Endothelial cell of umbilical vein (primary cell): ENCODE measurements around the gene PFKFB3. TPM values are rescaled to one million over a fixed set of nuclear protein-coding genes. Genes with fewer than 3 reads are reported as not detected.

Source experiments
- BruUV-seq: library from RNA; stranded (reverse); fragments of 400-500 nt; replicated peaks from 2 replicates; lab custom pipeline; 2021; lab: Mats Ljungman, UMichigan
- CTCF ChIA-PET: fragments of 300-600, 350-600 bp; sonication (Branson Sonifier 250); formaldehyde crosslinking; loops from one replicate; lab custom pipeline; 2021; ENCODE audit warnings: antibody characterized with exemption, inconsistent platforms; lab: Charles Lee
- POLR2A ChIA-PET: fragments of 300-600, 350-600 bp; sonication (Branson Sonifier 250); formaldehyde crosslinking; loops from one replicate; lab custom pipeline; 2021; ENCODE audit warnings: antibody characterized with exemption, inconsistent platforms; lab: Charles Lee
- DNase-seq: peaks from one replicate; pipeline ENCODE4 v3.0.0-alpha.2; 2011; ENCODE audit warnings: low read depth, low spot score
- FAIRE-seq: peaks from 2 replicates; lab custom pipeline; 2011; peaks lifted over from hg19 to GRCh38; lab: Jason Lieb, UNC
- H2AFZ ChIP-seq: 2 replicates; pipeline ENCODE4 v1.6.0; 2012; ENCODE audit warnings: low read depth, low read length, control low read depth, inconsistent platforms
- H3K27ac ChIP-seq: 2 replicates; pipeline ENCODE4 v1.5.1; 2011; ENCODE audit warnings: low read depth, mild to moderate bottlenecking, control low read depth, low read length, moderate library complexity; ENCODE audit not compliant: insufficient read depth
- H3K27me3 ChIP-seq, 2 experiments: 2 replicates each; pipeline versions ENCODE4 v1.6.0 to v1.6.1; 2011; ENCODE audit warnings: low read length in 2 of 2, mixed read lengths in 1 of 2; ENCODE audit not compliant: control insufficient read depth in 2 of 2, insufficient read depth in 2 of 2
- H3K36me3 ChIP-seq, 2 experiments: 2 replicates in 1 of 2; 3 replicates in 1 of 2; pipeline ENCODE4 v1.5.1; 2011; ENCODE audit warnings: low read length in 2 of 2, mild to moderate bottlenecking in 1 of 2, moderate library complexity in 1 of 2; ENCODE audit not compliant: control insufficient read depth in 2 of 2, insufficient read depth in 2 of 2; ENCODE audit errors: extremely low read depth in 1 of 2
- H3K4me1 ChIP-seq: 3 replicates; pipeline ENCODE4 v1.5.1; 2011; ENCODE audit warnings: mild to moderate bottlenecking, low read length; ENCODE audit not compliant: control insufficient read depth, insufficient read depth; ENCODE audit errors: extremely low read depth
- H3K4me2 ChIP-seq: 2 replicates; pipeline ENCODE4 v1.6.1; 2011; ENCODE audit warnings: low read length, control low read depth, mixed read lengths; ENCODE audit not compliant: insufficient read depth
- H3K4me3 ChIP-seq, 3 experiments: fragments of 200-600 bp in 1 of 3; sonication (generic), shearing (Covaris generic) in 1 of 3; replicated peaks in 1 of 3; 2 replicates each; pipeline ENCODE4 v1.5.1; 2011 to 2016; ENCODE audit warnings: control low read depth in 3 of 3, low read length in 3 of 3, mild to moderate bottlenecking in 2 of 3, inconsistent platforms in 1 of 3, low read depth in 1 of 3, moderate library complexity in 1 of 3; ENCODE audit not compliant: insufficient read depth in 1 of 3
- H3K79me2 ChIP-seq: 2 replicates; pipeline ENCODE4 v1.6.0; 2012; ENCODE audit warnings: low read length, inconsistent platforms; ENCODE audit not compliant: control insufficient read depth, insufficient read depth
- H3K9ac ChIP-seq: replicated peaks from 2 replicates; pipeline ENCODE3; 2011; ENCODE audit warnings: low read length, control low read depth; ENCODE audit not compliant: insufficient read depth; ENCODE audit errors: extremely low read depth
- H3K9me1 ChIP-seq: replicated peaks from 3 replicates; pipeline ENCODE4 v1.6.0; 2011; ENCODE audit warnings: mild to moderate bottlenecking, low read length; ENCODE audit not compliant: control insufficient read depth, insufficient read depth; ENCODE audit errors: extremely low read depth
- H3K9me3 ChIP-seq: replicated peaks from 2 replicates; pipeline ENCODE4 v1.5.1; 2012; ENCODE audit warnings: low read length, inconsistent platforms; ENCODE audit not compliant: control insufficient read depth, insufficient read depth
- H4K20me1 ChIP-seq: replicated peaks from 2 replicates; pipeline ENCODE3; 2011; ENCODE audit warnings: mild to moderate bottlenecking, low read length; ENCODE audit not compliant: control insufficient read depth, insufficient read depth; ENCODE audit errors: extremely low read depth
- EZH2 ChIP-seq: IDR thresholded peaks from 2 replicates; pipeline ENCODE4 v1.6.1; 2012; ENCODE audit warnings: borderline replicate concordance, low read depth, mild to moderate bottlenecking, moderate library complexity, low read length, inconsistent platforms; ENCODE audit not compliant: severe bottlenecking
- FOS ChIP-seq: IDR thresholded peaks from 2 replicates; pipeline ENCODE4 v1.6.1; 2011; ENCODE audit warnings: mild to moderate bottlenecking, low read length, moderate library complexity, borderline replicate concordance; ENCODE audit not compliant: insufficient read depth
- GATA2 ChIP-seq: IDR thresholded peaks from 2 replicates; pipeline ENCODE4 v1.7.0; 2011; ENCODE audit warnings: low read depth, mild to moderate bottlenecking, moderate library complexity, mixed read lengths, low read length; ENCODE audit not compliant: insufficient read length, insufficient read depth
- JUN ChIP-seq: IDR thresholded peaks from 2 replicates; pipeline ENCODE4 v1.6.1; 2011; ENCODE audit warnings: borderline replicate concordance, low read depth; ENCODE audit not compliant: insufficient read length, insufficient read depth
- MYC ChIP-seq: IDR thresholded peaks from one replicate; pipeline ENCODE4 v1.6.1; 2011; ENCODE audit warnings: mild to moderate bottlenecking, low read depth, low read length
- POLR2A ChIP-seq: IDR thresholded peaks from 2 replicates; pipeline ENCODE4 v1.6.1; 2012; ENCODE audit warnings: low read depth, mild to moderate bottlenecking, control low read depth, low read length
- POLR2AphosphoS5 ChIP-seq: IDR thresholded peaks from 2 replicates; pipeline ENCODE4 v1.6.1; 2012; ENCODE audit warnings: low read depth, mild to moderate bottlenecking, control low read depth, low read length, moderate library complexity; ENCODE audit not compliant: insufficient read depth
- dilution Hi-C: fragments of 300-500 bp; cut with MboI; formaldehyde crosslinking; loops from one replicate; pipeline ENCODE4 v1.15.0; 2019; ENCODE audit warnings: low sequenced_read_pairs; ENCODE audit not compliant: extremely low pct_ligation_motif_present
- intact Hi-C: fragments of 100-400 bp; cut with micrococcal nuclease; formaldehyde crosslinking; loops from one replicate; pipeline ENCODE4 v1.10.0; 2022
- polyA plus RNA-seq, 4 experiments: library from polyadenylated mRNA; depleted of rRNA in 3 of 4; stranded (reverse) in 3 of 4; unstranded in 1 of 4; fragments of >200 nt; gene quantifications; 2 replicates each; pipeline versions ENCODE4 v1.2.1 to v1.2.3, GENCODE V29; 2011 to 2012; ENCODE audit warnings: missing spikeins in 1 of 4
- total RNA-seq: library from RNA; stranded (reverse); gene quantifications from 2 replicates; pipeline ENCODE4 v1.2.3, GENCODE V29; 2021
- TF ChIP-seq, protein P1 (sequence below): IDR thresholded peaks from 2 replicates; pipeline ENCODE4 v1.6.1; 2011; ENCODE audit not compliant: insufficient read depth, insufficient read length
- TF ChIP-seq, protein P2 (sequence below), 2 donors: IDR thresholded peaks; 1 replicate in 1 of 2; 2 replicates in 1 of 2; pipeline ENCODE4 v1.5.1; 2011; ENCODE audit warnings: low read length in 2 of 2, mild to moderate bottlenecking in 2 of 2, moderate library complexity in 2 of 2, control low read depth in 1 of 2, inconsistent platforms in 1 of 2, low read depth in 1 of 2; ENCODE audit not compliant: insufficient read depth in 1 of 2; ENCODE audit errors: extremely low read depth in 1 of 2

PFKFB3 gene
- total and polyA plus RNA-seq, 2 donors (not counting 3 experiments of a cell fraction or from before 2014, with no cell fraction given): 15.8 to 33.7 TPM

DNA sequence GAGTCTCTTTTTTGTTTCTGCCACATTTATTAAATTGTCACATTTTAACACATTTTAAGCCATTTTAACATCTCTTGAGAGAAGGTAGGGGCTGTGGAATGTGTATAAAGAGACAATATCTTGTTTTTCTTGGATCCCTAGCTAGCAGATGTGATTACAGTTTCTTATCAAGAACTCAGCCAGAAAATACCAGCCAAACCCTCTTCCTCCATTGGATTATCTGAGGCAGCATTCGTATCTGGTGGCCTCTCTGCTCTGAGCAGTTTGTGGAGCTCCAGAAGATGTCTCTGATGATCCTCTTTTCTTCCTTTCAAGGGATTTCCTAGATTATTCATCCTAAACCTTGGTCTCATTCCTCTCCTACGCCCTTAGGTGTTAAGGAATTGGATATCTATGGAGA is 35.3 kb upstream of the PFKFB3 start:
- no peak for DNase-seq
- H2AFZ ChIP-seq: no peak overlapping the region
- TF ChIP-seq FOS (no peak), POLR2A (no peak), POLR2AphosphoS5 (no peak), MYC (no peak), EZH2 (no peak), GATA2 (no peak)
- TF ChIP-seq, protein P1, sequence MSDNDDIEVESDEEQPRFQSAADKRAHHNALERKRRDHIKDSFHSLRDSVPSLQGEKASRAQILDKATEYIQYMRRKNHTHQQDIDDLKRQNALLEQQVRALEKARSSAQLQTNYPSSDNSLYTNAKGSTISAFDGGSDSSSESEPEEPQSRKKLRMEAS: no peak
- H3K4me3 ChIP-seq: no peak overlapping the region
- no peak overlapping the region for H3K9ac ChIP-seq
- CTCF ChIA-PET: interaction anchor here (0.8 to 1.3 kb wide), 3 partner anchors 35 to 239 kb away, joined by 3 to 4 read pairs (median 4); partner anchors contain the start of gene PFKFB3
- peaks cover 44% of the 10 kb centered on the region for H3K4me1 ChIP-seq
- POLR2A ChIA-PET: interaction anchor here (0.6 to 0.9 kb wide), 3 partner anchors 35 to 235 kb away, joined by 3 to 5 read pairs (median 4); partner anchors contain the start of gene PFKFB3
- dilution Hi-C loops (no loop called here), intact Hi-C loops (no loop called here)
- no peaks in the 10 kb centered on the region for H3K9me1 ChIP-seq
- H3K79me2 ChIP-seq: peaks cover 64% of the 10 kb centered on the region
- no peaks in the 10 kb centered on the region for H3K27me3 ChIP-seq
- no peaks in the 10 kb centered on the region for H4K20me1 ChIP-seq
- H3K4me2 ChIP-seq: no peak overlapping the region
- no peaks in the 10 kb centered on the region for H3K9me3 ChIP-seq
- H3K36me3 ChIP-seq: no peaks in the 10 kb centered on the region
- H3K27ac ChIP-seq: no peak overlapping the region
- peak; percentile 26 for FAIRE-seq
- BruUV-seq: no TSS peak

DNA sequence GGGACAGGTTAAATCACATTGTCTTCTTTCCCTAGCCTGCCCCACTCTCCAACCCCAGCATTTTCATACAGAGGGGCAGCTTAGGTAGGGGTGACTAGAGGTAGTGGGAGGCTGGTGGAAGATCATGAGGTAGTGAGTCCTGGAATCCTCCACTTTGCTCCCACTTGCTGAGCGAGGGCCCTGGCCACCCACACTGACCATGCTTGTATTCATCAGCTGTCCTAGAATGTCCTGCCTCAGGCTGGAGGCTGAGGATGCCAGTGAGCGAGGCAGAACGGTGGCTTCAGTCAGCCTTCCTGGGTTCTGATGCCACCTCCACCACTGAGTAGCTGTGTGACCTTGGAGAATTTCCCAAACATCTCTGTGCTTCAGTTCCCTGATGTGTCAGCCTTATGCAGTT is 34.6 kb upstream of the PFKFB3 start:
- Histone ChIP-seq H3K9me3 (no peaks in the 10 kb centered on the region), H3K4me3 (no peak overlapping the region), H3K4me1 (peaks cover 44% of the 10 kb centered on the region), H2AFZ (no peak overlapping the region), H3K79me2 (peaks cover 67% of the 10 kb centered on the region), H3K9me1 (no peaks in the 10 kb centered on the region), H3K27me3 (no peaks in the 10 kb centered on the region), H3K4me2 (no peak overlapping the region), H3K36me3 (no peaks in the 10 kb centered on the region), H3K27ac (no peak overlapping the region), H4K20me1 (no peaks in the 10 kb centered on the region), H3K9ac (no peak overlapping the region)
- DNase-seq (no peak), FAIRE-seq (no peak)
- intact Hi-C loops: no loop called here
- POLR2A ChIA-PET: no interaction called here
- CTCF ChIA-PET: interaction anchor here (1.1 to 1.6 kb wide), 3 partner anchors 35 to 234 kb away, joined by 4 to 5 read pairs (median 4); partner anchors contain the start of gene PFKFB3
- TF ChIP-seq POLR2A (no peak), EZH2 (no peak), FOS (no peak), GATA2 (no peak), JUN (no peak), POLR2AphosphoS5 (no peak), MYC (no peak)
- TF ChIP-seq, protein P1: no peak
- TF ChIP-seq, protein P2, sequence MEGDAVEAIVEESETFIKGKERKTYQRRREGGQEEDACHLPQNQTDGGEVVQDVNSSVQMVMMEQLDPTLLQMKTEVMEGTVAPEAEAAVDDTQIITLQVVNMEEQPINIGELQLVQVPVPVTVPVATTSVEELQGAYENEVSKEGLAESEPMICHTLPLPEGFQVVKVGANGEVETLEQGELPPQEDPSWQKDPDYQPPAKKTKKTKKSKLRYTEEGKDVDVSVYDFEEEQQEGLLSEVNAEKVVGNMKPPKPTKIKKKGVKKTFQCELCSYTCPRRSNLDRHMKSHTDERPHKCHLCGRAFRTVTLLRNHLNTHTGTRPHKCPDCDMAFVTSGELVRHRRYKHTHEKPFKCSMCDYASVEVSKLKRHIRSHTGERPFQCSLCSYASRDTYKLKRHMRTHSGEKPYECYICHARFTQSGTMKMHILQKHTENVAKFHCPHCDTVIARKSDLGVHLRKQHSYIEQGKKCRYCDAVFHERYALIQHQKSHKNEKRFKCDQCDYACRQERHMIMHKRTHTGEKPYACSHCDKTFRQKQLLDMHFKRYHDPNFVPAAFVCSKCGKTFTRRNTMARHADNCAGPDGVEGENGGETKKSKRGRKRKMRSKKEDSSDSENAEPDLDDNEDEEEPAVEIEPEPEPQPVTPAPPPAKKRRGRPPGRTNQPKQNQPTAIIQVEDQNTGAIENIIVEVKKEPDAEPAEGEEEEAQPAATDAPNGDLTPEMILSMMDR (IDR thresholded peaks at IDR 0.05; ENCODE audit: extremely low read depth in 1 of 2, insufficient read depth in 1 of 2, low read depth in 1 of 2, low read length in 2 of 2): no peak
- no TSS peak for BruUV-seq
- dilution Hi-C loops: no loop called here
